Activated CD4-positive, alpha-beta T cell treated with anti-CD3 and anti-CD28 coated beads for 36 hours (primary cell): Measurements from ENCODE around the gene CRYM. TPM values are rescaled to one million over a fixed set of nuclear protein-coding genes. Genes with fewer than 3 reads are reported as not detected.
"Not testable (repeated sequence)": the region's sequence is repeated elsewhere in the genome, so short reads cannot be mapped to it uniquely, and the experiment has no call there.

Experiments
- ATAC-seq: fragments of 200-7000 bp; cut with Tn5 transposase; one replicate; pipeline ENCODE4 v1.10.0; 2021; ENCODE audit warnings: mild to moderate bottlenecking, moderate library complexity
- CTCF ChIA-PET: fragments of 350-600 bp; sonication (Branson Sonifier 250); formaldehyde crosslinking; loops from one replicate; lab custom pipeline; 2021; ENCODE audit warnings: antibody characterized with exemption; lab: Charles Lee
- POLR2A ChIA-PET: fragments of 350-600 bp; sonication (Branson Sonifier 250); formaldehyde crosslinking; loops from one replicate; lab custom pipeline; 2021; ENCODE audit warnings: antibody characterized with exemption, inconsistent platforms; lab: Charles Lee
- DNase-seq: peaks from one replicate; pipeline ENCODE4 v3.0.0-alpha.2; 2020
- H3K27ac Mint-ChIP-seq: one replicate; pipeline ENCODE4 v1.8.0; 2021; ENCODE audit warnings: mixed read lengths
- H3K27me3 Mint-ChIP-seq: one replicate; pipeline ENCODE4 v1.8.0; 2021; ENCODE audit warnings: mixed read lengths
- H3K36me3 Mint-ChIP-seq: one replicate; pipeline ENCODE4 v1.8.0; 2021; ENCODE audit warnings: low read depth, mixed read lengths
- H3K4me1 Mint-ChIP-seq: one replicate; pipeline ENCODE4 v1.8.0; 2021; ENCODE audit warnings: mixed read lengths
- H3K4me3 Mint-ChIP-seq: one replicate; pipeline ENCODE4 v1.8.0; 2021; ENCODE audit warnings: mild to moderate bottlenecking, moderate library complexity, mixed read lengths
- H3K9me3 Mint-ChIP-seq: one replicate; pipeline ENCODE4 v1.8.0; 2021; ENCODE audit warnings: low read depth, mixed read lengths
- intact Hi-C, 2 experiments: fragments of 100-400 bp; cut with DNase I in 1 of 2; cut with micrococcal nuclease in 1 of 2; formaldehyde crosslinking; loops; one replicate each; pipeline versions ENCODE4 v1.14.2 to v1.15.1; 2022 to 2024; cut with DNase I, micrococcal nuclease
- total RNA-seq, 2 experiments: library from RNA; stranded (reverse); gene quantifications; one replicate each; pipeline ENCODE4 v1.2.3, GENCODE V29; 2021

Gene CRYM
- total RNA-seq, 2 experiments from 2014 or later = not detected

DNA sequence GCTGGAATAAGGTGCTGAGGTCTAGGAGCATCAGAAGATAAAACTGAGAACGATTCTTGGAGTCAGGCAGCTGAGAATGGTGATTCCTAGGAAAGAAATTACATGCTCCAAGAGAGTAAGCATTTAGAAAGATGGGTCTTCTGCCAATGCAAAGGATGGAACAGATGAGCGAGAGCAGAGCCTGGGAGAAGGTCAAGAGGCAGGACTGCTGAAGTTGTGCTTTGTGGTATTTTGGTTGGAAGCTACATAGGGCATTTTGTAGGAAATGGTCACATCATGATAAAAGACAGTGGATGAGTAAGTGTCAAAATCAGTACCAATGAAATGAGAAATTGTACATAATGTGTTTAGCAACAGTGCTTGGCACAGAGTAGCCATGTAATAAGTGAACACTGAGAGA lies 1.4 kb upstream of the CRYM start:
- ATAC-seq = no peak

GRCh38 chr16:21277045-21277926 lies 804 bp downstream of the CRYM start:
- H3K27me3 Mint-ChIP-seq = peaks cover 62% of the 10 kb centered on the region
- H3K9me3 Mint-ChIP-seq = no peaks in the 10 kb centered on the region
- ChIA-PET CTCF (interaction anchor here (0.7 to 1.4 kb wide), 4 partner anchors 11 to 426 kb away, joined by 3 to 8 read pairs (median 4); no protein-coding TSS in a partner anchor), POLR2A (no interaction called here)
- peak; percentile 23 for ATAC-seq
- no peak overlapping the region for H3K27ac Mint-ChIP-seq
- H3K4me1 Mint-ChIP-seq = no peaks in the 10 kb centered on the region
- H3K4me3 Mint-ChIP-seq = no peak overlapping the region
- intact Hi-C loops = loop anchor here in 1 of 2 experiments (10.0 kb wide), 1 partner anchor 432 kb away; no protein-coding TSS in a partner anchor
- H3K36me3 Mint-ChIP-seq = no peaks in the 10 kb centered on the region
- no peak for DNase-seq

More for the DNA sequence above, 1.4 kb upstream of the CRYM start:
- POLR2A ChIA-PET = no interaction called here
- H3K4me3 Mint-ChIP-seq = no peak overlapping the region
- peaks cover 65% of the 10 kb centered on the region for H3K27me3 Mint-ChIP-seq
- intact Hi-C loops = loop anchor here in 1 of 2 experiments (10.0 kb wide), 1 partner anchor 435 kb away; no protein-coding TSS in a partner anchor
- CTCF ChIA-PET = interaction anchor here (0.8 to 1.6 kb wide), 4 partner anchors 22 to 90 kb away, joined by 3 to 4 read pairs (median 4); no protein-coding TSS in a partner anchor
- no peak overlapping the region for H3K27ac Mint-ChIP-seq
- peaks cover 2% of the 10 kb centered on the region for H3K9me3 Mint-ChIP-seq
- H3K4me1 Mint-ChIP-seq = peaks cover 3% of the 10 kb centered on the region
- DNase-seq = no peak
- no peaks in the 10 kb centered on the region for H3K36me3 Mint-ChIP-seq

DNA sequence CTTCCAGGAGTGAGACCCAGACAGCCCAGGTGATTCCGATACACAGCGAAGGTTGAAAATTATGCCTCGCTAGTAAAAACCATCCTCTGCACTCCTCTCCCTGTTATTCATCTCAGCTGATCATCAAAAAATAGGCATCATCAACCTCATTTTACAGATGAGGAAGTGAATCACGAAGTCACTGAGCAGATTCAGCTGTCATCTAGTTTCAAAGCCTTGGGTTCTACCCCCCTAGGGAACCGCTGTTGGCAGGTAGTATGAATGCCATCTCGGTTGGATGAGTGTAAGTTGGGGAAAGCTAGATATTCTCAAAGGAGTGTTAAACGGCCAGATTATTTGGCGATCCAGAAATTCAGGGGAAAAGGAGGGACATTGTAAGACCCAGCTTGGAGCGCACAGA lies 2.0 kb downstream of the CRYM start:
- ChIA-PET CTCF (interaction anchor here (0.6 to 1.6 kb wide), 7 partner anchors 10 to 1378 kb away, joined by 3 to 6 read pairs (median 3); no protein-coding TSS in a partner anchor), POLR2A (no interaction called here)
- H3K9me3 Mint-ChIP-seq = no peaks in the 10 kb centered on the region
- no peak for ATAC-seq
- H3K27me3 Mint-ChIP-seq = peaks cover 55% of the 10 kb centered on the region
- no peaks in the 10 kb centered on the region for H3K4me1 Mint-ChIP-seq
- no peak overlapping the region for H3K27ac Mint-ChIP-seq
- no peak overlapping the region for H3K4me3 Mint-ChIP-seq
- intact Hi-C loops = loop anchor here in 1 of 2 experiments (10.0 kb wide), 1 partner anchor 431 kb away; no protein-coding TSS in a partner anchor
- no peaks in the 10 kb centered on the region for H3K36me3 Mint-ChIP-seq
- DNase-seq = no peak

DNA sequence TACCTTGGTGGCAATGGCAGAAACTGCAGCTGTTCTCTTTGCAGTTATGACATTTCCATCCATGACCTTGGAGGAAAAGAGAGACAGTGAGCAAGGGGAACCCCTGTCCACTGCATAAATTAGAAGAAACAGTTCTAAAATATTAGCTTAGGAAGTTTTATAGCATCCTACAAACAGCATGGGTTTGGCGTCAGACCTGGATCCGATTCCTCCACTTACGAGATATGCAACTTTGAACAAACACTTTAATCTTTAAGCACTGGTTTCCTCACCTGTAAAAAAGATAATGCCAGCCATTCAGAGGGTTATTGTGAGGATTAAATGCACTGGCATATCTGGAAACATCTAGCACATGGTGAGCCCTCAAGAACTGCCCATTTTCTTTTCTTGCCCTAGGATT lies 2.6 kb downstream of the CRYM start:
- H3K27me3 Mint-ChIP-seq = peaks cover 54% of the 10 kb centered on the region
- H3K4me3 Mint-ChIP-seq = no peak overlapping the region
- H3K27ac Mint-ChIP-seq = no peak overlapping the region
- H3K36me3 Mint-ChIP-seq = no peaks in the 10 kb centered on the region
- ATAC-seq (no peak), DNase-seq (no peak)
- intact Hi-C loops = loop anchor here in 1 of 2 experiments (10.0 kb wide), 1 partner anchor 431 kb away; no protein-coding TSS in a partner anchor
- H3K9me3 Mint-ChIP-seq = no peaks in the 10 kb centered on the region
- ChIA-PET POLR2A (no interaction called here), CTCF (interaction anchor here (0.8 to 1.6 kb wide), 5 partner anchors 20 to 118 kb away, joined by 3 to 6 read pairs (median 3); no protein-coding TSS in a partner anchor)
- H3K4me1 Mint-ChIP-seq = no peaks in the 10 kb centered on the region

- Mint-ChIP-seq H3K36me3 (no peaks in the 10 kb centered on the region), H3K27ac (no peak overlapping the region), H3K4me3 (no peak overlapping the region), H3K27me3 (peaks cover 46% of the 10 kb centered on the region), H3K9me3 (no peaks in the 10 kb centered on the region), H3K4me1 (no peaks in the 10 kb centered on the region)
- ATAC-seq (no peak), DNase-seq (no peak)
- intact Hi-C loops = loop anchor here in 1 of 2 experiments (10.0 kb wide), 1 partner anchor 429 kb away; no protein-coding TSS in a partner anchor
- ChIA-PET POLR2A (no interaction called here), CTCF (interaction anchor here (0.6 to 1.2 kb wide), 3 partner anchors 12 to 1870 kb away, joined by 3 to 4 read pairs (median 3); no protein-coding TSS in a partner anchor)
Observed at GRCh38 chr16:21274172-21274726, 3.8 kb downstream of the CRYM start.

DNA sequence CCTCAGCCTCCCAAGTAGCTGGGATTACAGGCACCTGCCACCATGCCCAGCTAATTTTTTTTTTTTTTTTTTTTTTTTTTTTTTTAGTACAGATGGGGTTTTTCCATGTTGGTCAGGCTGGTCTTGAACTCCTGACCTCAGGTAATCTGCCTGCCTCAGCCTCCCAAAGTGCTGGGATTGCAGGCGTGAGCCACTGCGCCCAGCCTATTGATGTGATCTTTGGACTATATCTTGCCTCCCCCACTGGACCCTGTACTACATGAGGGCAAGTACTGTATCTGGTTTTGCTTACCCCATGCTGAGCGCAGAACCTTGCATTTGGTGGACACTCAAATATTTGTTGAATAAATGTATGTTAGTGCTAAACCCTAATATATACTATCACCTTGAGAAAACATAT lies 5.3 kb downstream of the CRYM start:
- H3K9me3 Mint-ChIP-seq, ATAC-seq, H3K36me3 Mint-ChIP-seq, DNase-seq, H3K4me3 Mint-ChIP-seq, H3K4me1 Mint-ChIP-seq, H3K27ac Mint-ChIP-seq: not testable (repeated sequence)
- CTCF ChIA-PET = interaction anchor here (0.6 to 1.2 kb wide), 2 partner anchors 84 to 272 kb away, joined by 4 to 6 read pairs; no protein-coding TSS in a partner anchor
- intact Hi-C loops = loop anchor here in 1 of 2 experiments (10.0 kb wide), 1 partner anchor 428 kb away; no protein-coding TSS in a partner anchor
- POLR2A ChIA-PET = interaction anchor here (0.6 kb wide), 1 partner anchor 41 kb away, joined by 3 read pairs; no protein-coding TSS in a partner anchor
- peaks cover 35% of the 10 kb centered on the region for H3K27me3 Mint-ChIP-seq

DNA sequence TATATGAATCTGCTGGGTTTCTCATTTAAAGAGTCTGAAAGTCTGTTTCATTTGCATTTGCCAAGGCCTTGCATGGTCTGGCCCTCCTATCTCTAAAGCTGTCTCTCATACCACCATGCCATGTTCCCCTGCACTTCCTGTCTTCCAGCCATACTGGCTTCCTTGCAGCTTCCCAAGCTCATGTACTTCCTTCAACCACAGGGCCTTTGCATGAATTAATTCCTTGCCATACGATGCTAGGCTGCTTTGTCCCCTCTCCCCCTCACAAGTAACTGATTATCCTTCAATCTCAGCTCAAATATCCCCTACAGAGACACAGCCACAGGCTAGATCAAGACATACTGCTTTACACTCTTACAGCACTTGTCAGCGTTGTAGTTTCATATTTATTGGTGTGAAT lies 5.8 kb downstream of the CRYM start:
- DNase-seq (no peak), ATAC-seq (no peak)
- H3K4me1 Mint-ChIP-seq = no peaks in the 10 kb centered on the region
- intact Hi-C loops = loop anchor here in 1 of 2 experiments (10.0 kb wide), 1 partner anchor 427 kb away; no protein-coding TSS in a partner anchor
- H3K9me3 Mint-ChIP-seq = no peaks in the 10 kb centered on the region
- H3K27me3 Mint-ChIP-seq = peaks cover 30% of the 10 kb centered on the region
- H3K36me3 Mint-ChIP-seq = no peaks in the 10 kb centered on the region
- H3K27ac Mint-ChIP-seq = no peak overlapping the region
- no peak overlapping the region for H3K4me3 Mint-ChIP-seq
- ChIA-PET POLR2A (interaction anchor here (0.6 kb wide), 1 partner anchor 41 kb away, joined by 3 read pairs; no protein-coding TSS in a partner anchor), CTCF (interaction anchor here (0.5 to 1.2 kb wide), 5 partner anchors 27 to 422 kb away, joined by 3 to 6 read pairs (median 3); no protein-coding TSS in a partner anchor)

DNA sequence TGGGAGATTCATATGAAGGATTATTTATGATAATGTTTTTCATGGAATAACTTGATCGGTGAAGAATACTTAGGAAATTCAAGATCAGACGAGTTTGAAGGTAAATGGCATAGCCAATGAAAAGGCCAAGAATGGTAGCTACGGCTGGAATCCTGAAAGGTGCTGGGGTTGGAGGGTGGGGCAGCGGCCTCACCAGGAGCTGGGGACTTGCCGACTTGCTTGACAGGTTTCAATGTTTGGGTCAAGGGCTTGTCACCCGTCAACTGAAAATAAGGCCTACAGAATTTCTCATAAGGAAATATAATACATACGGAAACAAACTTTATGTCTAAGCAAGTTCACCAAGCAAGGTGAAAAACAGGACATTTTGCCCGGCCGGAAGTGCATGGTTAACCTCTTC lies 9.9 kb downstream of the CRYM start:
- Mint-ChIP-seq H3K27ac (no peak overlapping the region), H3K4me1 (no peaks in the 10 kb centered on the region), H3K4me3 (no peak overlapping the region), H3K27me3 (peaks cover 7% of the 10 kb centered on the region), H3K9me3 (no peaks in the 10 kb centered on the region), H3K36me3 (no peaks in the 10 kb centered on the region)
- DNase-seq = no peak
- ATAC-seq = no peak
- CTCF ChIA-PET = no interaction called here
- intact Hi-C loops = loop anchor here in 1 of 2 experiments (10.0 kb wide), 1 partner anchor 63 kb away; no protein-coding TSS in a partner anchor
- POLR2A ChIA-PET = no interaction called here

DNA sequence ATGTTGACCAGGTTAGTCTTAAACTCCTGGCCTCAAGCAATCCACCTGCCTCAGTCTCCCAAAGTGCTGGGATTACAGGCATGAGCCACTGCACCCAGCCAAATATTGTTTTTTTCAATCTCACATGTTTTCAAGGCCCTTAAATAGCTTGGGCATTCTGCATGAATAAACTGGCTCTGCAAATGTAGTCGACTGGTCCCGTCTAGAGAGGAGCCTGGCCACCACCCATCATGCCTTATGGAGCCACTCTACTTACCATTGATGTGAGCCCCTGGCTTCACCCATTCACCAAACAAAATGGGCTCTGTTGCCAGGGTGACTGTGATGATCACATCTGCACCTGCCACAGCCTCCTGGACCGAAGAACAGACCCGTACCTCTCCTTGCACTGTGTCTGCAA lies 10.8 kb downstream of the CRYM start:
- POLR2A ChIA-PET = no interaction called here
- no peaks in the 10 kb centered on the region for H3K36me3 Mint-ChIP-seq
- H3K27ac Mint-ChIP-seq = no peak overlapping the region
- no peaks in the 10 kb centered on the region for H3K4me1 Mint-ChIP-seq
- H3K4me3 Mint-ChIP-seq = no peak overlapping the region
- intact Hi-C loops = loop anchor here in 1 of 2 experiments (10.0 kb wide), 1 partner anchor 62 kb away; no protein-coding TSS in a partner anchor
- CTCF ChIA-PET = no interaction called here
- DNase-seq (no peak), ATAC-seq (no peak)
- peaks cover 6% of the 10 kb centered on the region for H3K27me3 Mint-ChIP-seq
- no peaks in the 10 kb centered on the region for H3K9me3 Mint-ChIP-seq

DNA sequence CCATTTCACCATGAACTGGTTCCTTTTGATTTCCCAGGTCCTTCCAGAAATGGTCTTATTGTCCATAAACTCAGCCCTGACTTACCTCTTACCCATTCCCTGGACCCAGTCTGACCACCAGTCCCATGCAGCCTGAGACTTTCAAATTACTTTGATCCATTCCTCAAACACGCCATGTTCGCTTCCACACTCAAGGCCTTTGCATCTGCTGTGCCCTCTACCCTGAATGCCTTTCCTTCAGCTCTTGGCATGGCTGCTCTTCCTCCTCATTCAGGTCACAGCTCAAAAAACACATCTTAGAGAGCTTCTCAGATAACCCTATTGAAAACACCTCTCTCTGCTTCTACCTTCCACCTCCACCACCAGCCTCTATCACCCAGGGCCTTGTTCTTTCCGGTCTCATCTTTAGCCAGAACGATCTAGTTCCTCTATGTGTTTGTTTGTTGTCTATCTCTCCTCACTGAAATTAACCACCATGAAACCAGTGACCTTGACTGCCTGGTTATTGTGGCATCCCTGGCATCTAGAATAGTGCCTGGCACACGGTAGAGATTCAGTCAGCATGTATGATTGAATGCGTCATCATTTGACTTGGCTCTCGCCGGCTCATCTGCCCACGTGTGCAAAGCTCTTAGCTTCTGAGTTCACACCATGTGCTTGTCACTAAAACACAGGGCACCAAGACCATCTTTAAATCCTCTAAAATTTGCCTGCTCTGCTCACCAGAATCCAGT lies 12.8 kb downstream of the CRYM start:
- intact Hi-C loops = loop anchor here in 1 of 2 experiments (10.0 kb wide), 1 partner anchor 60 kb away; no protein-coding TSS in a partner anchor
- DNase-seq (no peak), ATAC-seq (no peak)
- peaks cover 3% of the 10 kb centered on the region for H3K27me3 Mint-ChIP-seq
- no peak overlapping the region for H3K27ac Mint-ChIP-seq
- POLR2A ChIA-PET = no interaction called here
- no peaks in the 10 kb centered on the region for H3K9me3 Mint-ChIP-seq
- H3K4me1 Mint-ChIP-seq = no peaks in the 10 kb centered on the region
- CTCF ChIA-PET = interaction anchor here (0.5 to 1.3 kb wide), 2 partner anchors 12 to 76 kb away, joined by 3 to 4 read pairs; no protein-coding TSS in a partner anchor
- H3K4me3 Mint-ChIP-seq = no peak overlapping the region
- no peaks in the 10 kb centered on the region for H3K36me3 Mint-ChIP-seq
